ENCODE measurements around the gene MARCHF9.

The MARCHF9 gene

GRCh38 chr12:57782608-57783465, 27.9 kb downstream of the MARCHF9 start, which contains the start of gene TSFM:
Gene TSFM, plus strand, starts transcription at chr12:57782787. Its CDS starts 15 bp downstream, at chr12:57782802.
- DNase-seq (ENCODE audit: low read depth, low spot score): peak; percentile 67
- peak within 1 kb of the TSS; percentile 23 for H3K27ac ChIP-seq

DNA sequence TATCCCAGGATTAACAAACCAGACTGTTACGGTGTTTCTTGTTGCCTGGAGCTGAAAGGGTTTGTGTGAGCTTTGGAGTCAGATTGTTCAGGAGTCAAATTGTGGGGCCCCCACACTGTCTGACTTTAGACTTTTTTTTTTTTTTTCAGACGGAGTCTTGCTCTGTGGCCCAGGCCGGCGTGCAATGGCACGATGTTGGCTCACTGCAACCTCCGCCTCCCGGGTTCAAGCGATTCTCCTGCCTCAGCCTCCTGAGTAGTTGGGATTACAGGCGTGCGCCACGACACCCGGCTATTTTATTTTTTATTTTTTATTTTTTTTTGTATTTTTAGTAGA, 28.5 kb downstream of the MARCHF9 start:
- H3K27ac ChIP-seq: no peak overlapping the region
- no peak for DNase-seq (ENCODE audit: low read depth, low spot score)

DNA sequence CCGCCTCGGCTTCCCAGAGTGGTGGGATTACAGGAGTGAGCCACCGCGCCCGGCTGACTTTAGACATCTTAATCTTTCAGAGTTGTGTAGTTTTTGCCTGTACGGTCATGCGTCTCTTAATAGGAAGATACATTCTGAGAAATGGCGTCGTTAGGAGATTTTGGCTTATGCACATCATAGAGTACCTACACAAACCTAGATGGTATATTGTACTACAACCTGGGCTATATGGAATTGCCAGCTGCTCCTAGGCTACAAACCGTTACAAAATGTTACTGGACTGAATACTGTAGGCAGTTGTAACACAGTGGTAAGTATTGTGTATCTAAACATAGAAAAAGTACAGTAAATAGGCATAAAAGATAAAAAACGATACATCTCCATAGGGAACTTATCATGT, 29.0 kb downstream of the MARCHF9 start:
- no peak overlapping the region for H3K27ac ChIP-seq
- no peak for DNase-seq (ENCODE audit: low read depth, low spot score)

- H3K27ac ChIP-seq: peak overlapping the region; percentile 53
- DNase-seq (ENCODE audit: low read depth, low spot score): peak; percentile 65
These were observed 39.0 kb downstream of the MARCHF9 start for GRCh38 chr12:57793920-57794319.

GRCh38 chr12:57795354-57795753, 40.5 kb downstream of the MARCHF9 start:
- H3K27ac ChIP-seq: peak overlapping the region; percentile 32
- peak; percentile 69 for DNase-seq (ENCODE audit: low read depth, low spot score)

- no peak overlapping the region for H3K27ac ChIP-seq
- DNase-seq (ENCODE audit: low read depth, low spot score): no peak
These were observed 42.1 kb downstream of the MARCHF9 start for GRCh38 chr12:57796996-57797395.

DNA sequence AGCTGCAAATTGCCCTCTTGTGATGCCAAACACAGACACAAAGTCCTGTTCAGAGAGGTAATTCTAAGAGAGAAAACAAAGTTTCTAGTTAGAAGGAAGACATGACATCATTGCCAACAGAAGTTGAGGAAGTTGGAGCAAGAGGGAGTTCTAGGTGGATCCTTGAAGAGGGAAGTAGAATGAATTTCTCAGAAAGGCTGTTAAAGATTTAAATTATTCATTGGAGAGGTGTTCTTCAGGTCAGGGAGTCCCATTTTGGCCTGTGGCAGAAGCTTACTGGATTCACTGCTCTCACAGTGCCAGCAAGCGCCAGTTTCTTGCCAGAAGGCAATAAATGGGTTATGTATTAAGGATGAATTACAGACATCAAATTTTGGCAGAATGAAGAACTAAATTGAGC, 43.0 kb downstream of the MARCHF9 start:
- DNase-seq (ENCODE audit: low read depth, low spot score): no peak
- H3K27ac ChIP-seq: no peak overlapping the region

GRCh38 chr12:57800965-57801364, 46.1 kb downstream of the MARCHF9 start:
- DNase-seq (ENCODE audit: low read depth, low spot score): no peak
- no peak overlapping the region for H3K27ac ChIP-seq

GRCh38 chr12:57802607-57803006, 47.7 kb downstream of the MARCHF9 start:
- DNase-seq (ENCODE audit: low read depth, low spot score): no peak
- no peak overlapping the region for H3K27ac ChIP-seq

- DNase-seq (ENCODE audit: low read depth, low spot score): no peak
These were observed 48.5 kb downstream of the MARCHF9 start for GRCh38 chr12:57803319-57803893.

DNA sequence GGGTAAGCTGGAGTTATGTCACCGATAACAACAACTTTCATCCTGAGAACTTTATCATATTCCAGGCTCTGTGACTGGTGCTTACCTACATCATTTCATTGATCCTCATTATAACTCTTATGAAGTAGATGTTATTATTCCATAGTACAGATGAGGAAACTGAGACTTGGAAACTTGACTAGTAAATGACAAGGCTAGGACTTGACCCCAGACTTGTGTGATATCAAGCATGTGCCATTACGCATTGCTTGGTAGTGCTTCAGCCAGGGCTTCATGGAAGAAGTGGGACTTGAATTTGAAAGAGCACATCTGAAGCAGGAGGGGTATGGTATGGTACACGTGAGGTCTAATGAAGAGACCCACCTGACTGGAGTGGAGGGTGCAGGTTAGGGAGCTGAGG, 51.8 kb downstream of the MARCHF9 start:
- no peak overlapping the region for H3K27ac ChIP-seq
- no peak for DNase-seq (ENCODE audit: low read depth, low spot score)

More at GRCh38 chr12:57803319-57803893, 48.5 kb downstream of the MARCHF9 start:
- no peak overlapping the region for H3K27ac ChIP-seq

- no peak overlapping the region for H3K27ac ChIP-seq
- no peak for DNase-seq (ENCODE audit: low read depth, low spot score)
These were observed 52.4 kb downstream of the MARCHF9 start for GRCh38 chr12:57807285-57807684.

DNA sequence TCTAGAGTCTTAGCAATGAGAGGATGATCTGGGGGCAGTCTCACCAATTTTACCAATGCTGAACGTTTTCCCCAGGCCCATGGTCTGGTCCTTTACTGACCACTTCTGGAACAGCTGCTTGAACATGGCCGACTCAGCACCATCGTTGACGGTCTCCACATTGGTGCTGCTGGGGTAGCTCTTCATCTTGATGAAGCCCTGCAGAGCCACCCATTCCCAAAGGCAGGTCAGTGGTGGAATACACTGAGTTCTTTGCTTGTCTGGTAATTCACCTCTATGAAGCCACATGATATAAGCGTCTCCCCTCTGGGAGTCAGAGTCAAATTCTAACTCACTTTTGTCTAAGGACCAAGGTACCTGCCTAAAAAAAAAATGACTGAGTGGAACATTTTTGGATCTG, 53.4 kb downstream of the MARCHF9 start:
- DNase-seq (ENCODE audit: low read depth, low spot score): no peak
- H3K27ac ChIP-seq: no peak overlapping the region

DNA sequence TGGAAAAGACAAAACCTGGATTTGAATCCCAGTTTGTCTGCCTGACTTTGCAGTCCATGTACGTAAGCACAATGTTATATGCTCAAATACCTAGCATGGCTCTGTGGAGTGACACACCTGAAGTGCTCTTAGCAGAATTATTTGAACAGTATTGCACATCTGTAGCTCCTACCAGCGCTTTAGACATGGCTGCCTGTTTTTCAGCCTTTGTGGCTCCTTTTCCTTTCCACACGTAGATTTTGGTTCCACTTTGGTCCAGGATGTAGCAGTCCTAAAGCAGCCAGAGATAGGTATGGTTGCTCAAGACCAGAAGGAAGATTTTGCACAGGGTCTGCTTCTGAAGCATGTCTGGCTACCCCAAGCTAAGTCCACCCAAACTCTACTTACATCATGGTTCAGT, 54.5 kb downstream of the MARCHF9 start:
- no peak for DNase-seq (ENCODE audit: low read depth, low spot score)
- no peak overlapping the region for H3K27ac ChIP-seq

All from epithelial cell of prostate (primary cell).